Mammary epithelial cell (primary cell): ENCODE results near the gene GPRIN3.

Source experiments
- EZH2 ChIP-seq: IDR thresholded peaks from 2 replicates; pipeline ENCODE4 v1.6.1; 2012; ENCODE audit warnings: low read length, inconsistent platforms, borderline replicate concordance
- TF ChIP-seq, protein P1 (sequence below), 2 donors: IDR thresholded peaks in 1 of 2; conservative IDR thresholded peaks in 1 of 2; 2 replicates each; pipeline ENCODE4 v1.5.1; 2011 to 2012; ENCODE audit warnings: inconsistent platforms in 2 of 2, low read length in 2 of 2, mild to moderate bottlenecking in 2 of 2, control low read depth in 1 of 2, low read depth in 1 of 2; ENCODE audit not compliant: insufficient read depth in 1 of 2; ENCODE audit errors: extremely low read depth in 1 of 2

DNA sequence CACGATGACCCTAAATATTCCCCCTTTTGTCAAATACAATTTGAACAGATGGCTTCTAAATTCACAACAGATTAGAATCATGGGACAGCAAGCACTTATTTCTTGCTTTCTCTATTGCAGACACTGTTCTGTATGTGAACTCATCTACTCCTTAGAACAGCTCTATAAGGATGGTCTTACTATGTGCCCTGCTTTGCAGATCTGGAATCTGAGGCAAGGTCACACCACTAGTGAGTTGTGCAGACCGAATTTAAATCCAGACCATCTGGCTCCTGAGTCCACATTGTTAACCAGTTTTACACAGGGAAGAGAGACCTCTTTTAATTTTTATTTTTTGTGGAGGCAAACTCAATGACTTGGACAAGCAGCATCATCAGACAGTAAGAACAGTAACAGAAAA is 50.2 kb downstream of the GPRIN3 start:
- TF ChIP-seq, protein P1, sequence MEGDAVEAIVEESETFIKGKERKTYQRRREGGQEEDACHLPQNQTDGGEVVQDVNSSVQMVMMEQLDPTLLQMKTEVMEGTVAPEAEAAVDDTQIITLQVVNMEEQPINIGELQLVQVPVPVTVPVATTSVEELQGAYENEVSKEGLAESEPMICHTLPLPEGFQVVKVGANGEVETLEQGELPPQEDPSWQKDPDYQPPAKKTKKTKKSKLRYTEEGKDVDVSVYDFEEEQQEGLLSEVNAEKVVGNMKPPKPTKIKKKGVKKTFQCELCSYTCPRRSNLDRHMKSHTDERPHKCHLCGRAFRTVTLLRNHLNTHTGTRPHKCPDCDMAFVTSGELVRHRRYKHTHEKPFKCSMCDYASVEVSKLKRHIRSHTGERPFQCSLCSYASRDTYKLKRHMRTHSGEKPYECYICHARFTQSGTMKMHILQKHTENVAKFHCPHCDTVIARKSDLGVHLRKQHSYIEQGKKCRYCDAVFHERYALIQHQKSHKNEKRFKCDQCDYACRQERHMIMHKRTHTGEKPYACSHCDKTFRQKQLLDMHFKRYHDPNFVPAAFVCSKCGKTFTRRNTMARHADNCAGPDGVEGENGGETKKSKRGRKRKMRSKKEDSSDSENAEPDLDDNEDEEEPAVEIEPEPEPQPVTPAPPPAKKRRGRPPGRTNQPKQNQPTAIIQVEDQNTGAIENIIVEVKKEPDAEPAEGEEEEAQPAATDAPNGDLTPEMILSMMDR (conservative IDR thresholded peaks at IDR 0.05 in 1 of 2, IDR thresholded peaks at IDR 0.05 in 1 of 2; ENCODE audit: extremely low read depth in 1 of 2, insufficient read depth in 1 of 2, low read depth in 1 of 2, low read length in 2 of 2) = no peak
- TF ChIP-seq EZH2 = no peak
